Measurements from ENCODE around the gene DLL3.

DNA sequence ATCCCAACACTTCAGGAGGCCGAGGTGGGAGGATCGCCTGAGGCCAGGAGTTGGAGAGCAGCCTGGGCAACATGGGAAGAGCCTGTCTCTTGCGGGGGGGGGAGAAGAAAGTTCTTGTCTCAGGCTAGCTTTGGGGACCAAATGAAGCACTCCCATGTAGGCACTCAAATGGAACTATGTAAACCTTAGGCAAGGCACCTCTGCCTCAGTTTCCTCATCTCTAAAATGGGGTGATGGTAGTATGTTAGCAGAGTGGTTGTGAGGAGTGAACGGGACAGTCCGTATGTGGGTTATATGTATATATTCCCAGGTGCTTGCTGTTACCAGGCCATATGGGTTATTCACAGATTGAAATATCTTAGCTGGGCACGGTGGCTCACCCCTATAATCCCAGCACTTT lies 6.5 kb upstream of the DLL3 start:
- TF ChIP-seq CTCF (IDR thresholded peaks at IDR 0.05), result no peak
- TF ChIP-seq EZH2 (IDR thresholded peaks at IDR 0.05; ENCODE audit: borderline replicate concordance, insufficient read depth, low read depth, low read length, poor library complexity, severe bottlenecking), result no peak

All from B cell (primary cell).